ENCODE data around the gene WDR72. TPM values are rescaled to one million over a fixed set of nuclear protein-coding genes. Genes with fewer than 3 reads are reported as not detected.

Gene WDR72
- total RNA-seq, 4 donors from 2014 or later = 1.7 TPM; not detected in 3

DNA sequence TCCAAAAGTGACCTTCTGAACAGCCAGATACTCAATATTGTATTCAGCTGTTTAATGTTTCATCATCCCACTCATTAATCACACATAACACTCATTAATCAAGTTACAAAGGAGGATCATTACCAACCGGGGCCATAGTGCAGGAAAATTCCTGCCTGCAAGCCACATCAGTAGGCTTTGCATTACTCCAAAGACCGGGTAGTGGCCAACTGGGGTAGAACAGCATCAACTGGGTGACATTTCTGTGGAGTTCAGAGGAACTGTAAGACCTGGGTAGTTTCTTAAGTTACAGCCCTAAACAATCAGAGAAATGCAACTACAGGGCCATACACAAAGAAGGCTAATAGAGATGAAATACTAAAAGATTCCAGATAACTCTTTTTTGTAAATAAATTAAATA lies 253.1 kb downstream of the WDR72 start:
- Histone ChIP-seq H3K27me3 (no peaks in the 10 kb centered on the region), H3K4me3 (no peak overlapping the region), H3K4me1 (no peaks in the 10 kb centered on the region), H3K27ac (no peak overlapping the region), H3K36me3 (no peaks in the 10 kb centered on the region), H3K9me3 (no peaks in the 10 kb centered on the region)
- ATAC-seq = no peak
- WGBS, 2 donors (ENCODE audit: low coverage in 1 of 2) = 34 to 40% methylated on average over 2 of the region's 2 CpGs
- TF ChIP-seq EP300 (IDR thresholded peaks at IDR 0.05) = no peak
- TF ChIP-seq POLR2AphosphoS5 (IDR thresholded peaks at IDR 0.05) = no peak
- no peak for TF ChIP-seq POLR2A (IDR thresholded peaks at IDR 0.05)
- no peak for TF ChIP-seq CTCF (IDR thresholded peaks at IDR 0.05)

GRCh38 chr15:53498996-53499395 lies 260.5 kb downstream of the WDR72 start:
- ATAC-seq = no peak
- 71% methylated on average over 4 of the region's 4 CpGs; no CpG with 5 or more reads in 1 of the 2 donors for WGBS, 2 donors (ENCODE audit: low coverage in 1 of 2)
- H3K4me1 ChIP-seq = no peaks in the 10 kb centered on the region

DNA sequence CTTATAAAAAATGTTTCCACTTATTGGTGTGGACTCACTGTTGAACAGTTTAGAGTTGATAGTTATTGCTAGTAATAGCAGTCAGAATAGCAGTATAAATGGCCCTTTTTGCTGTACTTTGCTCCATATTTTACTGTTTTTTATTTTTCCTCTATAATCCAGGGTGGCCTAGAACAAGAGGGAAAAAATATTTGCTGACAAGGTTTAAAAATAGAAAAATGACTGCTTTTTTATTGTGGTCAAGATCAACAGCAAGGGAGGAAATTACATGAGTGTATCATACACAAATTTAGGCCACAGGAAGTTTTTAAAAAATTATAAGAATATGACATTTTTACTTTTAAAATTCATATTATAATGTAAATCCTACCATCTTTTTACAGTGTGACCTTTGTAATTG lies 269.1 kb downstream of the WDR72 start:
- no peaks in the 10 kb centered on the region for H3K9me3 ChIP-seq
- no peak overlapping the region for H3K4me3 ChIP-seq
- ATAC-seq = no peak
- no peak overlapping the region for H3K27ac ChIP-seq
- no peaks in the 10 kb centered on the region for H3K27me3 ChIP-seq
- no peaks in the 10 kb centered on the region for H3K36me3 ChIP-seq
- TF ChIP-seq EP300 (IDR thresholded peaks at IDR 0.05) = no peak
- no peak for TF ChIP-seq POLR2AphosphoS5 (IDR thresholded peaks at IDR 0.05)
- TF ChIP-seq CTCF (IDR thresholded peaks at IDR 0.05) = no peak
- TF ChIP-seq POLR2A (IDR thresholded peaks at IDR 0.05) = no peak
- no peaks in the 10 kb centered on the region for H3K4me1 ChIP-seq

More at GRCh38 chr15:53498996-53499395, 260.5 kb downstream of the WDR72 start:
- Histone ChIP-seq H3K27ac (no peak overlapping the region), H3K36me3 (no peaks in the 10 kb centered on the region), H3K9me3 (no peaks in the 10 kb centered on the region), H3K4me3 (no peak overlapping the region), H3K27me3 (no peaks in the 10 kb centered on the region)
- no peak for TF ChIP-seq CTCF (IDR thresholded peaks at IDR 0.05)
- TF ChIP-seq POLR2AphosphoS5 (IDR thresholded peaks at IDR 0.05) = no peak
- TF ChIP-seq POLR2A (IDR thresholded peaks at IDR 0.05) = no peak
- no peak for TF ChIP-seq EP300 (IDR thresholded peaks at IDR 0.05)

DNA sequence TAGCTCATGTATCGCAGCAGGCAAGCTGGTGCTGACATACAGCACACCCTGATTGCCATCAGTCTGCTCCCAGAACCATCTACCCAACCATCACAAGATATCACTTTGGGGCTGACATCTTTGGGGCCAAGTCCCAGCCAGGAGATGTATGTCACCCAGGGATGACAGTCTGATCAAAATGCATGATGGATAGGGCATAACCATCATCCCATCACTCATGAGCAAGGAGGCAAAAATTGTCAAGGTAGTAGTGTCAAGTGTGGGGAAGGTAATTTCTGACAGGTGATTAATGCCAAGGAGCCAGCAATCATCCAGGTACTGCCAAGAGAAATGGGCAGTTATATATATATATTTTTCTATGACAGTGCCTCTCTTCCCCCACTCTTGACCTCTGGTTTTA lies 277.4 kb downstream of the WDR72 start:
- Histone ChIP-seq H3K4me3 (no peak overlapping the region), H3K36me3 (no peaks in the 10 kb centered on the region), H3K9me3 (no peaks in the 10 kb centered on the region), H3K27ac (no peak overlapping the region), H3K4me1 (no peaks in the 10 kb centered on the region), H3K27me3 (no peaks in the 10 kb centered on the region)
- no peak for TF ChIP-seq CTCF (IDR thresholded peaks at IDR 0.05)
- TF ChIP-seq POLR2AphosphoS5 (IDR thresholded peaks at IDR 0.05) = no peak
- TF ChIP-seq EP300 (IDR thresholded peaks at IDR 0.05) = no peak
- TF ChIP-seq POLR2A (IDR thresholded peaks at IDR 0.05) = no peak
- WGBS, 2 donors (ENCODE audit: low coverage in 1 of 2) = 57 to 100% methylated on average over 1 of the region's 1 CpG
- no peak for ATAC-seq

DNA sequence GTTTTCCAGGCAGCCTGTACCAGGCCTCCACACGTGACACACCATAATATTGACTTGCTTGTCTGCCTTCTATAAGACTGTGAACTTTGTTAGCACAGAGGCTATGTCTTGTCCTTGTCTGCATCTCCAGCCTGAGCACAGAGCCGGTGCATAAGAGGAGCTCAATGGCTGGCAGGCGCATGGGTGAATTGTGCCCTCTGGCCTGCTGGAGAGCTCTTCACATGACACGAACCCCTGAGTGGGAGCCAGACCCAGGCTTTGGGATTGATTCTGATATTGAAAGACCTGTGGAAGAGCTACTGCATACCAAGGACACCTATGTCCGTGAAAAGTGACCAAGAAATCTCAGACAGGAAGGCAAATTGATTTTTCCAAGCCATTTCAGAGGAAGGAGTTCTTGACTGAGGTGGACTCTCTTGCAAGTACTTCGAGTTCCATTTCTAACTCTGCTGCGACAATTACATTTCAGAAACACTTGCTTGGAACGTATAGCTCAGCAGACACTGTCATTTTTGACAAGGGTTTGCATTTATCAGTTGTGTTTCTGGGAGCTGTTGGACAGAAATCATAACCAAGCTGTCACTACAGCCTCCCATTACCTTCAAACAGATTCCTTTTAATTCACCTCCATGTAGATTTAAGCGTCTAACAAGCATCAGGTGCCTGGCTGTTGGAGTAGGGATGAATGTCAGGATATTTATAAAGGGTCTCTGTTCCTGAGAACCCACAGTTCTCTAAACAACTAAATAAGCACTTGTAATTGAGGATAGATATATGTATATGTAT lies 281.3 kb downstream of the WDR72 start:
- Histone ChIP-seq H3K27ac (no peak overlapping the region), H3K27me3 (no peaks in the 10 kb centered on the region), H3K9me3 (no peaks in the 10 kb centered on the region), H3K4me1 (no peaks in the 10 kb centered on the region), H3K36me3 (no peaks in the 10 kb centered on the region), H3K4me3 (no peak overlapping the region)
- ATAC-seq = no peak
- no peak for TF ChIP-seq POLR2AphosphoS5 (IDR thresholded peaks at IDR 0.05)
- TF ChIP-seq CTCF (IDR thresholded peaks at IDR 0.05) = no peak
- no peak for TF ChIP-seq EP300 (IDR thresholded peaks at IDR 0.05)
- no peak for TF ChIP-seq POLR2A (IDR thresholded peaks at IDR 0.05)
- WGBS, 2 donors (ENCODE audit: low coverage in 1 of 2) = 64 to 68% methylated on average over 6 to 7 of the region's 9 CpGs

Data from gastroesophageal sphincter (tissue), 4 donors.